ENCODE data around the gene PATL2.
"Not testable (repeated sequence)": the region's sequence is repeated elsewhere in the genome, so short reads cannot be mapped to it uniquely, and the experiment has no call there.

The PATL2 gene

GRCh38 chr15:44689318-44689717, 21.8 kb downstream of the PATL2 start:
- not testable (repeated sequence) for DNase-seq

DNA sequence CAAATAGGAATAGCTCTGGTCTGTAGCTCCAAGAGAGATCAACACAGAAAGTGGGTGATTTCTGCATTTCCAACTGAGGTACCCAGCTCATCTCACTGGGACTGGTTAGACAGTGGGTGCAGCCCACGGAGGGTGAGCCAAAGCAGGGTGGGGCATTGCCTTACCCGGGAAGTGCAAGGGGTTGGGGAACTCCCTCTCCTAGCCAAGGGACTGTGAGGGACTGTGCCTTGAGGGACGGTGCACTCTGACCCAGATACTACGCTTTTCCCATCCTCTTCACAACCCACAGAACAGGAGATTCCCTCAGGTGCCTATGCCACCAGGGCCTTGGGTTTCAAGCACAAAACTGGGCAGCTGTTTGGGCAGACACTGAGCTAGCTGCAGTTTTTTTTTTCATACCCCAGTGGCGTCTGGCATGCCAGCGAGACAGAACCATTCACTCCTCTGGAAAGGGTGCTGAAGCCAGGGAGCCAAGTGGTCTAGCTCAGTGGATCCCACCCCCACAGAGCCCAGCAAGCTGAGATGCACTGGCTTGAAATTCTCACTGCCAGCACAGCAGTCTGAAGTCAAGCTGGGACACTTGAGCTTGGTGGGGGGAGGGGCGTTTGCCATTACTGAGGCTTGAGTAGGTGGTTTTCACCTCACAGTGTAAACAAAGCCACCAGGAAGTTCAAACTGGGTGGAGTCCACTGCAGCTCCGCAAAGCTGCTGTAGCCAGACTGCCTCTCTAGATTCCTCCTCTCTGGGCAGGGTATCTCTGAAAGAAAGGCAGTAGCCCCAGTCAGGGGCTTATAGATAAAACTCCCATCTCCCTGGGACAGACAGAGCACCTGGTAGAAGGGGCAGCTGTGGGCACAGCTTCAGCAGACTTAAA, 28.1 kb downstream of the PATL2 start:
- peak; percentile 31 for DNase-seq

DNA sequence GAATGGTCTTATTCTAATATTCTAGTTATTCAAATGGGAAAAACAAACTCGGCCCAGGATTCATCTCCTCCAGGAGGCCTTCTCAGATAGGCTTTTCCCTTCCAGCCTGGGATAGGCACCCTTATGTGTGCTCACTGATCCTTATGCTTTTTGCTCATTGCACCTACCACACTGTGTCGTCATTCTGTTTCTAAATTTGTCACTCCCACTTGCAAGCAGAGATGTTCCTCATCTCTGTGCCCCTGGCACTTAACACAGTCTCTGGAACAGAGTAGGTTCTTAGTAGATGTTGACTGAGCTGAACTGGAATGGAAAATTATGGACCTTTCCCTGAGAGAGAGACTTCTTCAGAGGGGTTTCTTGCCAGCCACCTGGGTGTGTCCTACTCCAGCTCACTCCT, 28.9 kb downstream of the PATL2 start:
- DNase-seq, result no peak

DNA sequence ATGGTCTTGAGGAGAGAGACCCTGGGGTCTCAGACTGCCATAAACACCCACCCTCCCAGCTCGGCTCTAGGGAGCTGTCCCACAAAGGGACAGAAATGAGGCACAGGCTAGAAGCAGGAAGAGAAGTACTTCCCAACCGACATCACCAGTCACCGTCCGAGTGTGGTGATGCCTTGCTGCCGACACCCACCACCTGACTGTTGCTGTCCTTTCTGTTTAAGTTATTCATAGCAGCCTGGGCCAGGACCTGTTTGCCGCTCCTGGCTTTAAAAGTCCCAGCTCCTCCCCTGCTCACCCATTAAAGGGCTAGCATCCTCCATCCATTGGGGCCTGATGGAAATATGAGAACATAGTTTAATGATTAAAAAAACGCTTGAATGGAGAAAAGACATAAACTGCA, 34.4 kb downstream of the PATL2 start:
- DNase-seq, result no peak

- DNase-seq, result no peak
These were observed 35.2 kb downstream of the PATL2 start for GRCh38 chr15:44675911-44676310.

GRCh38 chr15:44673639-44674038, 37.5 kb downstream of the PATL2 start:
- DNase-seq, result no peak

- no peak for DNase-seq
These were observed 40.8 kb downstream of the PATL2 start for GRCh38 chr15:44670087-44670950.

- DNase-seq, result no peak
These were observed 42.2 kb downstream of the PATL2 start for GRCh38 chr15:44668921-44669320.

- DNase-seq, result no peak
These were observed 44.1 kb downstream of the PATL2 start for GRCh38 chr15:44667039-44667360.

DNA sequence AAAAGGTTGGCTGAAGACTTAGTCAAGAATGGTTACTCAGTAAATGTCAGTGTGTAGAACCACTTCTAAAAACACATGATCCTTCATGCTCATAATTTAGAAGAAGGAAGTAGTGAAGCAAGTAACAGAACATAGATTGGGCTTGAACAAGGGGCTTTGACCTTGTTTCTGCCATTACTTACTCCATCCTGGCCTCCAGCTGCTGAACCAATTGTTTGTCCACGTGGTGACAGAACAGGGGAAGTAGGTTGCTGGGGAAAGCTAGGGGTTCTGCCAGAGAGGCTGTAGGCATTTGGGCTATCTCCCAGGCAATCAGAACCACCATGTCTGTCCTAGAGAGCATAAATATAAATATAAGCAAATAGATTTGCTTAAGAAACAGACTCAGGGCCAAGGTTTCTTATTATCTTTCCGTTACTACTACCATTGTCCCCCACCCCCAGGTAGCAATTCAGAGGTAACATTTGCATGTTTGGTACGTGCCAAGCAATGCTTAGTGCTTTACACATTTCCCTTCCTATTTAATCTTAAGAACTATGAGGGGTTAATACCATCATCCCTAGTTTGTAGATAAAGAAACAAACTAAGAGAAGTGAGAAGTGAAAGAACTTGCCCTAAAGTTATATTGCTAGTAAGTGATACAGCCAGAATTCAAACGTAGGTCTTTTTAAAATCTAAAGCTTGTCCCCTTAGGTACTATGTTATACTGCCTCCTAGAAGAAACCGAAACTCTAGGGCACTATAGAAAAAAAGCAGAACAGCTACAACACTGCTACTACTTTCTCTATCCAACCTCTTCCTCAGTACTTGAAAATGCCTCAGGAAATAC, 44.7 kb downstream of the PATL2 start:
- DNase-seq, result no peak

GRCh38 chr15:44663410-44664308, 47.5 kb downstream of the PATL2 start, which contains the start of gene SPG11:
Gene SPG11, minus strand, starts transcription at chr15:44663662. Its CDS starts 15 bp downstream, at chr15:44663647.
- DNase-seq, result peak; percentile 91

DNA sequence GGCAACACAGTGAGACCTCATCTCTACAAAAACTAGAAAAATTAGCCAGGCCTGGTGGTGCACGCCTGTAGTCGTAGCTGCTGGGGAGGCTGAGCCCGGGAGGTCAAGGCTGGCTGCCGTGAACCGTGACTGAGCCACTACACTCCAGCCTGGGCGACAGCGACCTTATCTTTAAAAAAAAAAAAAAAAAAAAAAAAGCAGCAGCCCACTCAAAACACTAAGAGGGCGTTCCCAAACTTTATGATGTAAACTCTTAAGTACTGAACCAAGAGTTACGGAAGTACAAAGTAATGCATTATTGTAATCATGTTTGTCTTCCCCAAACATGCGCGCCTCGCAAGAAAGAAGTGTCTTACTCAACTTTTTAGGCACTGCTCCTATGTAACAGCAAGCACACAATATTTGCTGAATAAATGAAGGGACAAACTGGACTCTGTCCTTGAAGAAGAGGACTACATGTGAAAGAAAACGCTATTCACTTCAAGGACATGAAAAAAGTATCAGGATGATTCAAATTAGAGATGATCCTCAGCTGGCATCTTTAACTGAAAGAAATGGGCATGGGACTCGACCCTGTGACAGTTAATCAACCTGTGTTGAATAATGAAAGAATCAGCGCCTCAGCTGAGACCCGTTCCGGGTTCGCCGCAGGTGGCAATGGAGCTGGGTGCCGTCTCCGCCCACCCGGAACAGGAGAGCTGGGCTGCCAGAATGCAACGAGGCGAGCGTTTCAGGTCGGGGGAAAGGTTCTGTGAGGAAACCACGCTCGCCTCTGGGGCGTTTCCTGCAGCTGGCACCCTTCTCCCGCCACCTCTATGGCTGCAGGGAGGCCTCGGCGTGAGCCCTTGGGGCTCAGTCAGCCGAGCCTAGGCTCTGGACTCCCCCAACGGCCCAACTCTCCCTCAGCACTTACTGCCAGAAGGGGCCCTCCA, 48.4 kb downstream of the PATL2 start:
- DNase-seq, result peak; percentile 28

DNA sequence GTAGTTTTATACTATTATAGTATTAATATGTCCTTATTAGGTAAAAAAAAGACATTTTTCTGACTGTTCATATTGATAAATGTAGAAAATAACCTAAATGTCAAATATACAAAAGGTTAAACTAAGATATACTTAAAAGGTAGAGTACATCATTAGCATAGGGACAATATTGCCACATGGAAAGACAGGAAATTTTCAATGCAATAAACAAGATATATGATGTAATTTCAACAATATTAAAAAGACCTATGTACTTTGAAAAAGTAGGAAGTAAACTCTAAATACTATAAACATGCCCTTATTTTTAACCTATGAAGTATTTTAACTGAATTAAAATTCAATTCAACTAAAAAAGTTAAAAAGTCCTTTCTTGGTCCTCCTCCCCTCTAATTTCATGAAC, 49.5 kb downstream of the PATL2 start:
- no peak for DNase-seq

DNA sequence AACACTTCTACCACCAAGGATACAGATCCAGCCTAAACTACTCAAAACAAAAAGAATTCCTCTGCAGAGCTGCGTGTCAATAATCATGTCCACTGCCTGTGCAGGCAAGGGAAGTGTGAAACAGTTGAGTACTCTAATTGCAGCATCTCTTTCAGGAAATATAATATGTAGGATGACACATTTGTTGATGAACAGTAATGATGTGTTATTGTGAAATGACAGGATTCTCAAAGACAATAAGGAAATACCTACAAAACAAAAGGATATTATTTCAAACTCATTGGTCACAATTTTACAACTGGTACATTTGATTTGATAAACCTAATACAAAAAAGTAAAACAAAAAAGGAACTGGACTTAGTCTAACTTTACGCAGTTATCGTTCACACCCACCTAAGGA, 52.1 kb downstream of the PATL2 start:
- DNase-seq, result no peak

- DNase-seq, result no peak
These were observed 53.7 kb downstream of the PATL2 start for GRCh38 chr15:44657378-44657777.

GRCh38 chr15:44656913-44657312, 54.2 kb downstream of the PATL2 start:
- DNase-seq, result no peak

GRCh38 chr15:44656298-44656697, 54.8 kb downstream of the PATL2 start:
- DNase-seq, result no peak

DNA sequence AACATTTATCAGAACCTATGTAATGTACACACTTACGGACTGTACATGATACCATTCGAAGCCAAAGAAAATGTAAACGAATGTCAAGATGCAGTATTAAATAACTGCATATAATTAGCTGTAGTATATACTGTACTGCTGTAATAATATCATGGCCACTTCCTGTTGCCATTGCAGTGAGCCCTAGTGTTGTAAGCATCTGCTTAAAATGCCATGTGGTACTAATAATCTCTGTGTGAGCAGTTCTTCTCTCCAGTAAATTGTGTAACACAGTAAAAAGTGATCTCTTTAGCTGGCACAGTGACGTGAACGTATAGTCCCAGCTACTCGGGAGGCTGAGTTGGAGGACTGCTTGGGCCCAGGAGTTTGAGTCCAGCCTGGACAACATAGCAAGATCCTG, 56.3 kb downstream of the PATL2 start:
- no peak for DNase-seq

- no peak for DNase-seq
These were observed 63.5 kb downstream of the PATL2 start for GRCh38 chr15:44647637-44648036.

GRCh38 chr15:44647036-44647435, 64.1 kb downstream of the PATL2 start:
- no peak for DNase-seq

- no peak for DNase-seq
These were observed 64.7 kb downstream of the PATL2 start for GRCh38 chr15:44646460-44646859.

Measured in NCI-H2171 (cell line).